Esophagus muscularis mucosa (tissue), 3 donors: ENCODE results near the gene CRYGS.

ENCODE experiments used
- POLR2A ChIP-seq: fragments of 450-650 bp; IDR thresholded peaks from one replicate; pipeline ENCODE4 v1.6.1; 2017; ENCODE audit warnings: antibody characterized with exemption, moderate library complexity, mild to moderate bottlenecking, low read depth
- POLR2AphosphoS5 ChIP-seq, 2 donors: sonication (generic); formaldehyde crosslinking; IDR thresholded peaks; one replicate each; pipeline ENCODE4 v1.6.1; 2017; ENCODE audit warnings: antibody characterized with exemption in 2 of 2
- TF ChIP-seq, protein P1 (sequence below), 3 experiments: fragments of 200-600 bp in 2 of 3; fragments of 450-650 bp in 1 of 3; sonication (generic) in 2 of 3; IDR thresholded peaks; one replicate each; pipeline ENCODE4 v1.5.1; 2017 to 2019; ENCODE audit warnings: antibody characterized with exemption in 3 of 3, mild to moderate bottlenecking in 2 of 3, moderate library complexity in 1 of 3

DNA sequence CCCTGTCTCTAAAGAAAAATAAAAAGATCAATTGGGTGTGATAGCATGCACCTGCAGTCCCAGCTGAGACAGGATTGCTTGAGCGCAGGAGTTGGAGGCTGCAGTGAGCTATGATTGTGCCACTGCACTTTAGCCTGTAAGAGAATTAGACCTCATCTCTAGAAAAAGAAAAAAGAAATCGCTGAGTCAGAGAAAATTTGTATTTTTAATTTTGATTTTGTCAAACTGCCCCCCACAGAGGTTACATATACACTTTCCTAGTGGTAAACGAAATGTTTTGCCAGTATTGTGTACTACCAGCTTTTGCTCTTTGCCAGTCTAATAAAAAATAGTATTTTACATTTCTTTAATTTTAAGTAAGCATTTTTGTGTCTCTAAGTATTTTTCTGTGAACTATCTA lies 5.3 kb upstream of the CRYGS start:
- TF ChIP-seq, protein P1, sequence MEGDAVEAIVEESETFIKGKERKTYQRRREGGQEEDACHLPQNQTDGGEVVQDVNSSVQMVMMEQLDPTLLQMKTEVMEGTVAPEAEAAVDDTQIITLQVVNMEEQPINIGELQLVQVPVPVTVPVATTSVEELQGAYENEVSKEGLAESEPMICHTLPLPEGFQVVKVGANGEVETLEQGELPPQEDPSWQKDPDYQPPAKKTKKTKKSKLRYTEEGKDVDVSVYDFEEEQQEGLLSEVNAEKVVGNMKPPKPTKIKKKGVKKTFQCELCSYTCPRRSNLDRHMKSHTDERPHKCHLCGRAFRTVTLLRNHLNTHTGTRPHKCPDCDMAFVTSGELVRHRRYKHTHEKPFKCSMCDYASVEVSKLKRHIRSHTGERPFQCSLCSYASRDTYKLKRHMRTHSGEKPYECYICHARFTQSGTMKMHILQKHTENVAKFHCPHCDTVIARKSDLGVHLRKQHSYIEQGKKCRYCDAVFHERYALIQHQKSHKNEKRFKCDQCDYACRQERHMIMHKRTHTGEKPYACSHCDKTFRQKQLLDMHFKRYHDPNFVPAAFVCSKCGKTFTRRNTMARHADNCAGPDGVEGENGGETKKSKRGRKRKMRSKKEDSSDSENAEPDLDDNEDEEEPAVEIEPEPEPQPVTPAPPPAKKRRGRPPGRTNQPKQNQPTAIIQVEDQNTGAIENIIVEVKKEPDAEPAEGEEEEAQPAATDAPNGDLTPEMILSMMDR (IDR thresholded peaks at IDR 0.05) = no peak
- TF ChIP-seq POLR2A = no peak
- no peak for TF ChIP-seq POLR2AphosphoS5 (IDR thresholded peaks at IDR 0.05)
